Body of pancreas (tissue), 4 donors: ENCODE measurements around the gene SETBP1.

Source experiments
- CTCF ChIP-seq, 7 experiments: fragments of 450-650 bp in 4 of 7; fragments of 200-600 bp in 3 of 7; sonication (generic) in 3 of 7; IDR thresholded peaks; one replicate each; pipeline ENCODE4 v1.5.1; 2016 to 2019; ENCODE audit warnings: antibody characterized with exemption in 7 of 7
- POLR2A ChIP-seq, 3 donors: fragments of 450-650 bp; IDR thresholded peaks; one replicate each; pipeline ENCODE4 v1.6.1; 2016; ENCODE audit warnings: antibody characterized with exemption in 3 of 3, mild to moderate bottlenecking in 2 of 3

DNA sequence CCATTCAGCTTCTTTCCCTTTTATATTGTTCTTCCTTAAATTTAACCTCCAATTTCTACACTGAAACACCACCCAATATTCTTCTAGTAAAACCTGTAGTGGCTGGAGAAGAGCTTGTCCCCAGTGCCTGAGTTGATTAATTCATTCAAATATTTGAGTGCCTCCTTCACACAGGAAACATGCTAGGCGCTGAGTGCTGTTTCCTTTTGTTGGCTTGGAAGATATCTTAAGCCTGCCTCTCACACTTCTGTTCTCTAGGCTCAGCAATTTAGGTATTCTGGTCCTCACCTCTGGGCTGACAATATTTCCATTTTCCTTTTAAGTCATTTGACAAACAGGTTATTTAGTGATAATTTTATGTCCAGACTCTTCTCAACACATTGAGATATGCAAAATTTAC is 185.4 kb downstream of the SETBP1 start:
- TF ChIP-seq CTCF (IDR thresholded peaks at IDR 0.05): no peak
- TF ChIP-seq POLR2A (IDR thresholded peaks at IDR 0.05): no peak
